Hematopoietic multipotent progenitor cell (in vitro differentiated cells): ENCODE measurements around the gene SLC22A23. TPM values are rescaled to one million over a fixed set of nuclear protein-coding genes. Genes with fewer than 3 reads are reported as not detected.

Experiments
- DNase-seq, 3 donors: peaks; one replicate each; pipeline ENCODE4 v3.0.0-alpha.2; 2011 to 2015; ENCODE audit warnings: low read depth in 2 of 3, low spot score in 2 of 3
- total RNA-seq: library from RNA; depleted of rRNA; stranded (reverse); fragments of >200 nt; gene quantifications from one replicate; pipeline ENCODE4 v1.2.3, GENCODE V29; 2012

Gene SLC22A23
- total RNA-seq, 1 donor, result 0.81 TPM

- no peak for DNase-seq
Measured at GRCh38 chr6:3233904-3234303, 222.9 kb downstream of the SLC22A23 start.

GRCh38 chr6:3233321-3233720 is 223.5 kb downstream of the SLC22A23 start:
- no peak for DNase-seq

- DNase-seq, result no peak
Measured at GRCh38 chr6:3232017-3232945, 224.6 kb downstream of the SLC22A23 start.

- DNase-seq, result peak in 1 of 3 donors; percentile 24
Measured at GRCh38 chr6:3231247-3232016, 225.4 kb downstream of the SLC22A23 start.

- DNase-seq, result no peak
Measured at GRCh38 chr6:3230900-3231246, 226.0 kb downstream of the SLC22A23 start.

GRCh38 chr6:3230256-3230882 is 226.5 kb downstream of the SLC22A23 start:
- no peak for DNase-seq

- DNase-seq, result no peak
Measured at GRCh38 chr6:3229566-3230178, 227.2 kb downstream of the SLC22A23 start.

GRCh38 chr6:3228771-3229565 is 227.9 kb downstream of the SLC22A23 start:
- peak in 1 of 3 donors; percentile 52 for DNase-seq

- DNase-seq, result peak in 1 of 3 donors; percentile 32
Measured at GRCh38 chr6:3228046-3228671, 228.7 kb downstream of the SLC22A23 start.

- DNase-seq, result no peak
Measured at GRCh38 chr6:3227363-3228045, 229.3 kb downstream of the SLC22A23 start, which contains the start of gene TUBB2B. TUBB2B (minus strand) TSS chr6:3227653; CDS start chr6:3227543, 110 bp downstream.

- DNase-seq, result peak in 1 of 3 donors; percentile 52
Measured at GRCh38 chr6:3226481-3227362, 230.1 kb downstream of the SLC22A23 start.

GRCh38 chr6:3226042-3226441 is 230.8 kb downstream of the SLC22A23 start:
- DNase-seq, result no peak

GRCh38 chr6:3222506-3223038 is 234.3 kb downstream of the SLC22A23 start:
- no peak for DNase-seq

- no peak for DNase-seq
Measured at GRCh38 chr6:3221578-3221977, 235.3 kb downstream of the SLC22A23 start.

GRCh38 chr6:3220366-3220765 is 236.5 kb downstream of the SLC22A23 start:
- DNase-seq, result no peak
